ENCODE results near the gene LCN12. TPM values are rescaled to one million over a fixed set of nuclear protein-coding genes. Genes with fewer than 3 reads are reported as not detected.

The LCN12 gene
- total RNA-seq, 6 experiments from 2014 or later, result 0.14 to 0.31 TPM; not detected in 4

- TF ChIP-seq, protein P1, sequence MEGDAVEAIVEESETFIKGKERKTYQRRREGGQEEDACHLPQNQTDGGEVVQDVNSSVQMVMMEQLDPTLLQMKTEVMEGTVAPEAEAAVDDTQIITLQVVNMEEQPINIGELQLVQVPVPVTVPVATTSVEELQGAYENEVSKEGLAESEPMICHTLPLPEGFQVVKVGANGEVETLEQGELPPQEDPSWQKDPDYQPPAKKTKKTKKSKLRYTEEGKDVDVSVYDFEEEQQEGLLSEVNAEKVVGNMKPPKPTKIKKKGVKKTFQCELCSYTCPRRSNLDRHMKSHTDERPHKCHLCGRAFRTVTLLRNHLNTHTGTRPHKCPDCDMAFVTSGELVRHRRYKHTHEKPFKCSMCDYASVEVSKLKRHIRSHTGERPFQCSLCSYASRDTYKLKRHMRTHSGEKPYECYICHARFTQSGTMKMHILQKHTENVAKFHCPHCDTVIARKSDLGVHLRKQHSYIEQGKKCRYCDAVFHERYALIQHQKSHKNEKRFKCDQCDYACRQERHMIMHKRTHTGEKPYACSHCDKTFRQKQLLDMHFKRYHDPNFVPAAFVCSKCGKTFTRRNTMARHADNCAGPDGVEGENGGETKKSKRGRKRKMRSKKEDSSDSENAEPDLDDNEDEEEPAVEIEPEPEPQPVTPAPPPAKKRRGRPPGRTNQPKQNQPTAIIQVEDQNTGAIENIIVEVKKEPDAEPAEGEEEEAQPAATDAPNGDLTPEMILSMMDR (IDR thresholded peaks at IDR 0.05), result no peak
- H3K9me3 Mint-ChIP-seq, result no peaks in the 10 kb centered on the region
- H3K36me3 Mint-ChIP-seq (ENCODE audit: low read depth), result peaks cover 8% of the 10 kb centered on the region; the same call in 1 of the 2 replicates
- no peak for DNase-seq
- H3K27me3 Mint-ChIP-seq (ENCODE audit: insufficient read depth), result no peaks in the 10 kb centered on the region
- no peak overlapping the region for H3K27ac Mint-ChIP-seq
- no peaks in the 10 kb centered on the region for H3K4me1 Mint-ChIP-seq (ENCODE audit: low read depth)
- no peak overlapping the region for H3K4me3 Mint-ChIP-seq
Measured at GRCh38 chr9:136910197-136910900, 41.7 kb upstream of the LCN12 start.

- TF ChIP-seq, protein P1 (IDR thresholded peaks at IDR 0.05), result no peak; the same call in 1 of the 2 replicates
- Mint-ChIP-seq H3K36me3 (ENCODE audit: low read depth) (peaks cover 8% of the 10 kb centered on the region; the same call in 1 of the 2 replicates), H3K9me3 (no peaks in the 10 kb centered on the region), H3K27ac (no peak overlapping the region), H3K27me3 (ENCODE audit: insufficient read depth) (no peaks in the 10 kb centered on the region), H3K4me3 (no peak overlapping the region), H3K4me1 (ENCODE audit: low read depth) (no peaks in the 10 kb centered on the region)
- no peak for DNase-seq
Measured at GRCh38 chr9:136910901-136911245, 41.2 kb upstream of the LCN12 start.

- TF ChIP-seq, protein P1 (IDR thresholded peaks at IDR 0.05), result no peak
- Mint-ChIP-seq H3K4me1 (ENCODE audit: low read depth) (no peaks in the 10 kb centered on the region), H3K27me3 (ENCODE audit: insufficient read depth) (no peaks in the 10 kb centered on the region), H3K9me3 (no peaks in the 10 kb centered on the region), H3K4me3 (no peak overlapping the region), H3K36me3 (ENCODE audit: low read depth) (peaks cover 8% of the 10 kb centered on the region; the same call in 1 of the 2 replicates), H3K27ac (no peak overlapping the region)
- DNase-seq, result no peak
Measured at GRCh38 chr9:136913701-136914438, 38.2 kb upstream of the LCN12 start.

DNA sequence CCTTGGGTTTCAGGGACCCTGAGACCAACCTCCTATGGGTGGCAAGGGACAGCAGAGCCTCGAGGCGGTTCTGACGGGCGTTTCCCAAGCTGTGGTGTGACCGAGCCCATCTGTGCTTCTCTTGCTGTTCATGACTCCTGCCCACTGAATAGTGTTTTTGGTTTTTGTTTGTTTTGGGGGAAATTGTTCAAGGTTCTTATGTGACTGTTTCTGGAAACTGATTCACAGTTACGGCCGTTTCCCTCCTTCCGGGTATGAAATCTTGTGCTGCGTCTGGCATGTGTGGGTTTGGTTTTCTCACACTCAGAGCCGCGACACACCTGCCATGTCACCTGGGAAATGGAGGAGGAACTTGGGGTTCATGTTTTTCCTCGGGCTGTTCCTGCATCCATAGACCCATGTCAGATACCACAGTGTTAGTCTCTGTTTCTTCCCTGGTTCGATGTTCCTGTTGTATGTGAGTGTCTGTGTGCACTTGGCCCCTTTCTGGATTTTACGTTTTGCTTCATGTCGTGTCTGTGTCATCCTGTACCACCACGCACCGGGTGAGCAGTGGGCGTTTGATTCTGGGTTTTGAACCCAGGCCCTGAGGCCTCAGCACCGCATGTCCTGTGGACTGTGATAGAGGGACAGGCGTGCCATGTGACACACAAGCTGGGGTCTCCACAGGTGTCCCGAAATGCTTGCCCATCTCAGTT is 36.3 kb upstream of the LCN12 start:
- no peaks in the 10 kb centered on the region for H3K4me1 Mint-ChIP-seq (ENCODE audit: low read depth)
- TF ChIP-seq, protein P1 (IDR thresholded peaks at IDR 0.05), result no peak
- DNase-seq, result no peak
- peaks cover 8% of the 10 kb centered on the region; the same call in 1 of the 2 replicates for H3K36me3 Mint-ChIP-seq (ENCODE audit: low read depth)
- no peak overlapping the region for H3K4me3 Mint-ChIP-seq
- H3K27me3 Mint-ChIP-seq (ENCODE audit: insufficient read depth), result no peaks in the 10 kb centered on the region
- no peak overlapping the region for H3K27ac Mint-ChIP-seq
- H3K9me3 Mint-ChIP-seq, result no peaks in the 10 kb centered on the region

DNA sequence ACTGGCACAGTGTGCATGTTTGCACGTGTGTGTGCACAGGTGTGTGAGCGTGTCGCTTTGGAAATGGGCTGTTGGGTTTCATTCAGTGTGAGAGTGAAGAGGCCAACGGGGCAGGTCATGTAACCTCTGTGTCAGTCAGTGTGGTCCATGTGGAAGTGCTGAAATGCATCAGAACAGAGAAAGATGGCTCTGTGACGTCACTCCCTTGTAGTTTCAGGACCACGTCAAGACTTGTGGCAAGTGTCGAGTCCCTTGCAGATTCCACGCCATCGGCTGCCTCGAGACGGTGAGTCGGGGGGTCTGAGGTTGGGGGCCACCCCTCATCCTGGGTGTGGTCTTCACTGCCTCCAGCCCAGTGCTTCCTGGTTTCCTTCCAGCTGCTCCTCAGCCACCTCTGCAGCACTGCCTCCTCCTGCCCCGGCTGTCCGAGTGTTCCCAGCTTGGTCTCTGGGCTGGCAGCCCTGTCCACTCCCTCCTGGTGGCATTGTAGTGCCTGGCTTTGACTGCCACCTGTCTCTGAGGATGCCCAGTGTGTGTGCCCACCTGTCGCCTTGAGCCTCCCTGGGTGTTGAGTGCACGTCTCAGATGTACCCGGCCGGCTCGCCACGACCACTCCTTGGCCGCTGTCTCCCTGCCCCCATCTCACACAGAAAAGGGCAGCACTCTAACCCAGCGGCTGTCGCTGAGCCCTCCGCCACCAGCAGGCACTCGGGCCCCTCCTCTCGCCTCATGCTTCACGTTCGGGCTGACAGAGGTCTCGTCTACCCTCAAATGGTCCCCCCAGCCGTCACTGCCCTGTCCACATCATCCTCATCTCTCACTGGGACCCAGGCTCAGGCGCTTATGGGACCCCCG is 35.5 kb upstream of the LCN12 start:
- Mint-ChIP-seq H3K4me1 (ENCODE audit: low read depth) (no peaks in the 10 kb centered on the region), H3K36me3 (ENCODE audit: low read depth) (peaks cover 8% of the 10 kb centered on the region; the same call in 1 of the 2 replicates), H3K27ac (no peak overlapping the region), H3K4me3 (no peak overlapping the region), H3K9me3 (no peaks in the 10 kb centered on the region), H3K27me3 (ENCODE audit: insufficient read depth) (no peaks in the 10 kb centered on the region)
- TF ChIP-seq, protein P1 (IDR thresholded peaks at IDR 0.05), result no peak
- no peak for DNase-seq
